Lower lobe of right lung (tissue), 2 donors: ENCODE measurements around the gene ASTN2. TPM values are rescaled to one million over a fixed set of nuclear protein-coding genes. Genes with fewer than 3 reads are reported as not detected.

ENCODE experiments used
- ATAC-seq, 2 donors: fragments of 200-7000 bp; cut with Tn5 transposase; one replicate each; pipeline ENCODE4 v1.9.1; 2020 to 2022; ENCODE audit warnings: mild to moderate bottlenecking in 2 of 2, moderate library complexity in 2 of 2
- DNase-seq: peaks from one replicate; pipeline ENCODE4 v3.0.0-alpha.2; 2020
- H3K27ac ChIP-seq: fragments of 200-600 bp; one replicate; pipeline ENCODE4 v1.8.0; 2022
- H3K27me3 ChIP-seq: fragments of 200-600 bp; one replicate; pipeline ENCODE4 v1.8.0; 2022; ENCODE audit warnings: low read depth
- H3K36me3 ChIP-seq: fragments of 200-600 bp; one replicate; pipeline ENCODE4 v1.8.0; 2022; ENCODE audit warnings: mild to moderate bottlenecking
- H3K4me1 ChIP-seq: fragments of 200-600 bp; one replicate; pipeline ENCODE4 v1.8.0; 2022
- H3K4me3 ChIP-seq: fragments of 200-600 bp; one replicate; pipeline ENCODE4 v1.8.0; 2022; ENCODE audit warnings: mild to moderate bottlenecking
- H3K9me3 ChIP-seq: fragments of 200-600 bp; one replicate; pipeline ENCODE4 v1.8.0; 2022
- CTCF ChIP-seq: fragments of 200-600 bp; IDR thresholded peaks from one replicate; pipeline ENCODE4 v1.8.0; 2022; ENCODE audit warnings: antibody characterized with exemption, mild to moderate bottlenecking
- intact Hi-C: fragments of 100-400 bp; cut with DNase I; formaldehyde crosslinking; loops from one replicate; pipeline ENCODE4 v1.11.0; 2022
- total RNA-seq: library from RNA; stranded (reverse); fragmentation: NEBNext Ultra II Directional; extraction: Animal tissue kit (Norgen Biotek cat#: 25700); gene quantifications from one replicate; pipeline ENCODE4 v1.2.1, GENCODE V29; 2021
- donor health status: DM: no; HTN: yes; CAD: no; lungs with severe emphysema.

Gene ASTN2
- total RNA-seq, 1 donor from 2014 or later = 4.3 TPM

GRCh38 chr9:117363006-117363405, 51.9 kb downstream of the ASTN2 start:
- no peaks in the 10 kb centered on the region for H3K4me1 ChIP-seq
- no peaks in the 10 kb centered on the region for H3K9me3 ChIP-seq
- no peak overlapping the region for H3K27ac ChIP-seq
- H3K4me3 ChIP-seq = no peak overlapping the region
- ATAC-seq = no peak
- no peaks in the 10 kb centered on the region for H3K27me3 ChIP-seq
- no peaks in the 10 kb centered on the region for H3K36me3 ChIP-seq
- intact Hi-C loops = no loop called here
- DNase-seq = no peak
- TF ChIP-seq CTCF = no peak

GRCh38 chr9:117359910-117360309, 54.9 kb downstream of the ASTN2 start:
- DNase-seq (no peak), ATAC-seq (no peak)
- H3K27me3 ChIP-seq = no peaks in the 10 kb centered on the region
- no peak overlapping the region for H3K4me3 ChIP-seq
- H3K9me3 ChIP-seq = no peaks in the 10 kb centered on the region
- no peaks in the 10 kb centered on the region for H3K36me3 ChIP-seq
- TF ChIP-seq CTCF = no peak
- no peak overlapping the region for H3K27ac ChIP-seq
- intact Hi-C loops = no loop called here
- no peaks in the 10 kb centered on the region for H3K4me1 ChIP-seq

GRCh38 chr9:117355542-117355941, 59.3 kb downstream of the ASTN2 start:
- intact Hi-C loops = no loop called here
- H3K27me3 ChIP-seq = no peaks in the 10 kb centered on the region
- H3K36me3 ChIP-seq = no peaks in the 10 kb centered on the region
- ATAC-seq (no peak), DNase-seq (no peak)
- H3K27ac ChIP-seq = no peak overlapping the region
- no peak overlapping the region for H3K4me3 ChIP-seq
- H3K4me1 ChIP-seq = no peaks in the 10 kb centered on the region
- no peak for TF ChIP-seq CTCF
- H3K9me3 ChIP-seq = no peaks in the 10 kb centered on the region

- no peak overlapping the region for H3K4me3 ChIP-seq
- DNase-seq = no peak
- H3K4me1 ChIP-seq = no peaks in the 10 kb centered on the region
- TF ChIP-seq CTCF = no peak
- H3K36me3 ChIP-seq = no peaks in the 10 kb centered on the region
- H3K27ac ChIP-seq = no peak overlapping the region
- no peak for ATAC-seq
- no peaks in the 10 kb centered on the region for H3K27me3 ChIP-seq
- H3K9me3 ChIP-seq = no peaks in the 10 kb centered on the region
- intact Hi-C loops = no loop called here
These were observed 59.9 kb downstream of the ASTN2 start for GRCh38 chr9:117354997-117355396.

- no peaks in the 10 kb centered on the region for H3K9me3 ChIP-seq
- intact Hi-C loops = no loop called here
- no peak for DNase-seq
- H3K36me3 ChIP-seq = no peaks in the 10 kb centered on the region
- no peaks in the 10 kb centered on the region for H3K27me3 ChIP-seq
- TF ChIP-seq CTCF = no peak
- H3K4me3 ChIP-seq = no peak overlapping the region
- ATAC-seq = no peak
- no peaks in the 10 kb centered on the region for H3K4me1 ChIP-seq
- H3K27ac ChIP-seq = no peak overlapping the region
These were observed 60.5 kb downstream of the ASTN2 start for GRCh38 chr9:117354244-117354847.
